K562 (cell line): ENCODE measurements around the gene ANKRD23.

Experiments used
- CTCF ChIP-seq, 3 experiments: IDR thresholded peaks in 2 of 3; conservative IDR thresholded peaks in 1 of 3; 2 replicates each; pipeline ENCODE4 v1.5.1; 2011 to 2012; ENCODE audit warnings: low read length in 3 of 3, mild to moderate bottlenecking in 3 of 3, control low read depth in 2 of 3, improper control_type of control experiment in 1 of 3, inconsistent platforms in 1 of 3, low read depth in 1 of 3, mixed read lengths in 1 of 3, moderate library complexity in 1 of 3; ENCODE audit not compliant: insufficient read depth in 2 of 3
- LCOR ChIP-seq: sonication (generic); formaldehyde crosslinking; IDR thresholded peaks from 2 replicates; pipeline ENCODE4 v1.8.0; 2022; ENCODE audit warnings: mild to moderate bottlenecking, missing genetic modification reagents
- MYBL2 ChIP-seq, 2 experiments: fragments of 450-650 bp in 1 of 2; sonication (generic) in 1 of 2; formaldehyde crosslinking in 1 of 2; IDR thresholded peaks; 2 replicates each; pipeline versions ENCODE4 v1.6.1 to v1.8.1; 2017 to 2022; ENCODE audit warnings: borderline replicate concordance in 1 of 2, inconsistent platforms in 1 of 2, low read depth in 1 of 2, mild to moderate bottlenecking in 1 of 2, missing genetic modification reagents in 1 of 2, moderate library complexity in 1 of 2
- SOX6 ChIP-seq: fragments of 450-650 bp; IDR thresholded peaks from 2 replicates; pipeline ENCODE4 v1.6.1; 2014; ENCODE audit warnings: mild to moderate bottlenecking
- ZNF280B ChIP-seq: fragments of 250-450 bp; sonication (Bioruptor Pico); IDR thresholded peaks from 2 replicates; pipeline ENCODE4 v1.5.1; 2021; ENCODE audit warnings: mild to moderate bottlenecking

- TF ChIP-seq CTCF (IDR thresholded peaks at IDR 0.05 in 2 of 3, conservative IDR thresholded peaks at IDR 0.05 in 1 of 3; ENCODE audit: insufficient read depth in 2 of 3, low read depth in 1 of 3, low read length in 3 of 3) (no peak), MYBL2 (IDR thresholded peaks at IDR 0.05; ENCODE audit: low read depth) (no peak), MYBL2 (CRISPR knock-in tag; IDR thresholded peaks at IDR 0.05; ENCODE audit: borderline replicate concordance) (no peak), SOX6 (no peak), LCOR (CRISPR knock-in tag) (no peak), ZNF280B (CRISPR knock-in tag) (no peak)
These were observed 41.8 kb downstream of the ANKRD23 start for GRCh38 chr2:96801786-96802595.
